C4-2B (cell line): ENCODE results near the gene HNRNPA2B1.

Experiments
- ZFX ChIP-seq: fragments of 450-650 bp; IDR thresholded peaks from 2 replicates; pipeline ENCODE4 v1.6.1; 2017
- TF ChIP-seq, protein P1 (sequence below): fragments of 450-650 bp; conservative IDR thresholded peaks from 2 replicates; pipeline ENCODE4 v1.5.1; 2017; ENCODE audit warnings: mild to moderate bottlenecking

- TF ChIP-seq, protein P1, sequence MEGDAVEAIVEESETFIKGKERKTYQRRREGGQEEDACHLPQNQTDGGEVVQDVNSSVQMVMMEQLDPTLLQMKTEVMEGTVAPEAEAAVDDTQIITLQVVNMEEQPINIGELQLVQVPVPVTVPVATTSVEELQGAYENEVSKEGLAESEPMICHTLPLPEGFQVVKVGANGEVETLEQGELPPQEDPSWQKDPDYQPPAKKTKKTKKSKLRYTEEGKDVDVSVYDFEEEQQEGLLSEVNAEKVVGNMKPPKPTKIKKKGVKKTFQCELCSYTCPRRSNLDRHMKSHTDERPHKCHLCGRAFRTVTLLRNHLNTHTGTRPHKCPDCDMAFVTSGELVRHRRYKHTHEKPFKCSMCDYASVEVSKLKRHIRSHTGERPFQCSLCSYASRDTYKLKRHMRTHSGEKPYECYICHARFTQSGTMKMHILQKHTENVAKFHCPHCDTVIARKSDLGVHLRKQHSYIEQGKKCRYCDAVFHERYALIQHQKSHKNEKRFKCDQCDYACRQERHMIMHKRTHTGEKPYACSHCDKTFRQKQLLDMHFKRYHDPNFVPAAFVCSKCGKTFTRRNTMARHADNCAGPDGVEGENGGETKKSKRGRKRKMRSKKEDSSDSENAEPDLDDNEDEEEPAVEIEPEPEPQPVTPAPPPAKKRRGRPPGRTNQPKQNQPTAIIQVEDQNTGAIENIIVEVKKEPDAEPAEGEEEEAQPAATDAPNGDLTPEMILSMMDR = no peak
- no peak for TF ChIP-seq ZFX
Measured at GRCh38 chr7:26179826-26180497, 20.6 kb downstream of the HNRNPA2B1 start.
